Neural progenitor cell (in vitro differentiated cells): ENCODE measurements around the gene PES1.

Source experiments
- EZH2 ChIP-seq: fragments of 200-600 bp; sonication (generic); IDR thresholded peaks from 2 replicates; pipeline ENCODE4 v1.6.1; 2017; ENCODE audit warnings: antibody characterized with exemption, mild to moderate bottlenecking, moderate library complexity
- TF ChIP-seq, protein P1 (sequence below): fragments of 200-600 bp; sonication (generic); IDR thresholded peaks from 2 replicates; pipeline ENCODE4 v1.5.1; 2017; ENCODE audit warnings: antibody characterized with exemption, mild to moderate bottlenecking

DNA sequence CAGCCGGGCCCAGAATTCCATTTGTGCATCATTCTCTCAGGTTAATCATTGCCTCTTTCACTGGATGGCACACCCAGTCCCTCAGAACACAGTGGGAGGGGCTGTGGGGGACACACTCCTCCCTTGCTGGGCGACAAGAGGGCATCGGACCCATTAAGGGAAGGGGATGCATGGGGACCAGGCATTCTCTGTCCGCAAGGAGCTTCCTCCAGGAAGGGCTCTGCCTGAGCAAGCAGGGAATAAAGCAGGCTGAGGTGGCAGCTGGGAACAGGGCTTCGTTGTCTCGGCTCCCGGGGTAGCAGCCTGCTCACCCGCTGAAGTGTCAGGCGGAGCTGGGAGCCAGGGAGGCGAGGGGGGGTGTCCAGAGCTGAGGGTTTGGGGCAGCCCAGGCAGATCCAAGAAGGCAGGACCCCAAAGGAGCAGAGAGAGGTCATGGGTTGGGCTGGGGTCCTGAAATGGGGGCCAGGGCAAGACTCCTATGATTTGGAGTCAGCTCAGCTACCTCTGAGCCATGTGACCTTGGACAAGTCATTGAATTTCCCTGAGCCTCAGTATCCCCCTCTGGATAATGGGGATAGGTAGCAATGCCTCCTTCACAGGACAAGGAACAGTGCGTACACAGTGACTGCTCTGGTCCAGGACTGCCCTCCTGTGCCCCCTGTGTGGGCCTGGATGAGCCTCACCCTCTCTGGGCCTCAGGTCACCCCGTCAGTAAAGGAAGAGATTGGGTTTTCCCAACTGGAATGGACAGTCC, 18.7 kb downstream of the PES1 start:
- TF ChIP-seq, protein P1, sequence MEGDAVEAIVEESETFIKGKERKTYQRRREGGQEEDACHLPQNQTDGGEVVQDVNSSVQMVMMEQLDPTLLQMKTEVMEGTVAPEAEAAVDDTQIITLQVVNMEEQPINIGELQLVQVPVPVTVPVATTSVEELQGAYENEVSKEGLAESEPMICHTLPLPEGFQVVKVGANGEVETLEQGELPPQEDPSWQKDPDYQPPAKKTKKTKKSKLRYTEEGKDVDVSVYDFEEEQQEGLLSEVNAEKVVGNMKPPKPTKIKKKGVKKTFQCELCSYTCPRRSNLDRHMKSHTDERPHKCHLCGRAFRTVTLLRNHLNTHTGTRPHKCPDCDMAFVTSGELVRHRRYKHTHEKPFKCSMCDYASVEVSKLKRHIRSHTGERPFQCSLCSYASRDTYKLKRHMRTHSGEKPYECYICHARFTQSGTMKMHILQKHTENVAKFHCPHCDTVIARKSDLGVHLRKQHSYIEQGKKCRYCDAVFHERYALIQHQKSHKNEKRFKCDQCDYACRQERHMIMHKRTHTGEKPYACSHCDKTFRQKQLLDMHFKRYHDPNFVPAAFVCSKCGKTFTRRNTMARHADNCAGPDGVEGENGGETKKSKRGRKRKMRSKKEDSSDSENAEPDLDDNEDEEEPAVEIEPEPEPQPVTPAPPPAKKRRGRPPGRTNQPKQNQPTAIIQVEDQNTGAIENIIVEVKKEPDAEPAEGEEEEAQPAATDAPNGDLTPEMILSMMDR, result no peak
- no peak for TF ChIP-seq EZH2
